Lower lobe of right lung (tissue), 2 donors: Measurements from ENCODE around the gene SNAI1. TPM values are rescaled to one million over a fixed set of nuclear protein-coding genes. Genes with fewer than 3 reads are reported as not detected.

Source experiments
- ATAC-seq, 2 donors: fragments of 200-7000 bp; cut with Tn5 transposase; one replicate each; pipeline ENCODE4 v1.9.1; 2020 to 2022; ENCODE audit warnings: mild to moderate bottlenecking in 2 of 2, moderate library complexity in 2 of 2
- DNase-seq: peaks from one replicate; pipeline ENCODE4 v3.0.0-alpha.2; 2020
- H3K27ac ChIP-seq: fragments of 200-600 bp; one replicate; pipeline ENCODE4 v1.8.0; 2022
- H3K27me3 ChIP-seq: fragments of 200-600 bp; one replicate; pipeline ENCODE4 v1.8.0; 2022; ENCODE audit warnings: low read depth
- H3K36me3 ChIP-seq: fragments of 200-600 bp; one replicate; pipeline ENCODE4 v1.8.0; 2022; ENCODE audit warnings: mild to moderate bottlenecking
- H3K4me1 ChIP-seq: fragments of 200-600 bp; one replicate; pipeline ENCODE4 v1.8.0; 2022
- H3K4me3 ChIP-seq: fragments of 200-600 bp; one replicate; pipeline ENCODE4 v1.8.0; 2022; ENCODE audit warnings: mild to moderate bottlenecking
- H3K9me3 ChIP-seq: fragments of 200-600 bp; one replicate; pipeline ENCODE4 v1.8.0; 2022
- intact Hi-C: fragments of 100-400 bp; cut with DNase I; formaldehyde crosslinking; loops from one replicate; pipeline ENCODE4 v1.11.0; 2022
- long read RNA-seq: library from polyadenylated mRNA; unstranded; transcript quantifications from one replicate; pipeline ENCODE4 v2.0.0, GENCODE V29; 2021
- total RNA-seq: library from RNA; stranded (reverse); fragmentation: NEBNext Ultra II Directional; extraction: Animal tissue kit (Norgen Biotek cat#: 25700); gene quantifications from one replicate; pipeline ENCODE4 v1.2.1, GENCODE V29; 2021
- TF ChIP-seq, protein P1 (sequence below): fragments of 200-600 bp; IDR thresholded peaks from one replicate; pipeline ENCODE4 v1.8.0; 2022; ENCODE audit warnings: antibody characterized with exemption, mild to moderate bottlenecking
- donor health status: DM: no; HTN: yes; CAD: no; lungs with severe emphysema.

Gene SNAI1
- 1.9 TPM for total RNA-seq
- long read RNA-seq, partial matches to known transcripts: 0 of 1 reads
- long read RNA-seq, other reads (novel, unspliced or antisense): 1 of 1 reads

DNA sequence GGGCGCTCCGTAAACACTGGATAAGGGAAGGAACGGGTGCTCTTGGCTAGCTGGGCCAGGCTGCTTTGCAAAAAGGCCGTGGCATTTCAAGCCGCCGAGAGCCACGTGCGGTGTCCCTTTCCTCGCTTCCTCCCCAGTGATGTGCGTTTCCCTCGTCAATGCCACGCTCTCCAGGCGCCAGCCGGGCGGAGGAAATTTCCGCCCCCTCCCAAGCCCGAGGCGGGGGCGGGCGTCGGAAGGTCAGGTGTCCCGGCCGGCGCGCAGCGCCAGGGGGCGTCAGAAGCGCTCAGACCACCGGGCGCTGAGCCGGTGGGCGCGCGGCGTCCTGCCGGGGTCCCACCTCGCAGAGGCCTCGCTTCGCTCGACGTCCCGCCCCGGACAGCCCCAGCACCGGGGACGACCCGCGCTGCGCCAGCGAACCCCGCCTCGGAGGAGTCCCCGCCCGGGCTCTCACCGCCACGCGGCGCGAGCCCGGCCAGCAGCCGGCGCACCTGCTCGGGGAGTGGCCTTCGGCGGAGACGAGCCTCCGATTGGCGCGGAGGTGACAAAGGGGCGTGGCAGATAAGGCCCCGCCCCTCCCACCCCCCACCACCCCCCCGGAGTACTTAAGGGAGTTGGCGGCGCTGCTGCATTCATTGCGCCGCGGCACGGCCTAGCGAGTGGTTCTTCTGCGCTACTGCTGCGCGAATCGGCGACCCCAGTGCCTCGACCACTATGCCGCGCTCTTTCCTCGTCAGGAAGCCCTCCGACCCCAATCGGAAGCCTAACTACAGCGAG is at the start of gene SNAI1:
Gene SNAI1 (plus strand): TSS at position 635 of the 777 bp plus-strand sequence. CDS start 80 bp downstream, at position 715.
- ATAC-seq (peak; percentile 93 to 95), DNase-seq (peak; percentile 83)
- peaks cover 48% of the 10 kb centered on the region for H3K4me1 ChIP-seq
- TF ChIP-seq, protein P1, sequence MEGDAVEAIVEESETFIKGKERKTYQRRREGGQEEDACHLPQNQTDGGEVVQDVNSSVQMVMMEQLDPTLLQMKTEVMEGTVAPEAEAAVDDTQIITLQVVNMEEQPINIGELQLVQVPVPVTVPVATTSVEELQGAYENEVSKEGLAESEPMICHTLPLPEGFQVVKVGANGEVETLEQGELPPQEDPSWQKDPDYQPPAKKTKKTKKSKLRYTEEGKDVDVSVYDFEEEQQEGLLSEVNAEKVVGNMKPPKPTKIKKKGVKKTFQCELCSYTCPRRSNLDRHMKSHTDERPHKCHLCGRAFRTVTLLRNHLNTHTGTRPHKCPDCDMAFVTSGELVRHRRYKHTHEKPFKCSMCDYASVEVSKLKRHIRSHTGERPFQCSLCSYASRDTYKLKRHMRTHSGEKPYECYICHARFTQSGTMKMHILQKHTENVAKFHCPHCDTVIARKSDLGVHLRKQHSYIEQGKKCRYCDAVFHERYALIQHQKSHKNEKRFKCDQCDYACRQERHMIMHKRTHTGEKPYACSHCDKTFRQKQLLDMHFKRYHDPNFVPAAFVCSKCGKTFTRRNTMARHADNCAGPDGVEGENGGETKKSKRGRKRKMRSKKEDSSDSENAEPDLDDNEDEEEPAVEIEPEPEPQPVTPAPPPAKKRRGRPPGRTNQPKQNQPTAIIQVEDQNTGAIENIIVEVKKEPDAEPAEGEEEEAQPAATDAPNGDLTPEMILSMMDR: peak; percentile 61
- H3K36me3 ChIP-seq: peaks cover 4% of the 10 kb centered on the region
- H3K27ac ChIP-seq: peak within 1 kb of the TSS; percentile 72
- no peaks in the 10 kb centered on the region for H3K27me3 ChIP-seq
- no peaks in the 10 kb centered on the region for H3K9me3 ChIP-seq
- H3K4me3 ChIP-seq: peak within 1 kb of the TSS; percentile 62
- intact Hi-C loops: no loop called here

DNA sequence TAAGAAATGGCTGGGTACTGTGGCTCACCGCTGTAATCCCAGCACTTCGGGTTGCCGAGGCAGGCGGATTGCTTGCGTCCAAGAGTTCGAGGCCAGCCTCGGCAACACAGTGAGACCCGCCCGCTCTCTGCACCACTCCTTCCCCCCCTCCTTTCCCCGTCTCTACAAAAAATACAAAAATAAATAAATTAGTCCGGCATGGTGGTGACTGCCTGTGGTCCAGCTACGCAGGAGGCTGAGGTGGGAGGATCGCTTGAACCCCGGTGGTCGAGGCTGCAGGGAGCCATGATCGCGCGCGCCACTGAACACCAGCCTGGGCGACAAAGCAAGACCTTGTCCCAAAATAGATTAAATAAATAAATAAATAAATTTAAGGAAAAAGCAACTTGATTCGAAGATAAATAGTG is 47.0 kb upstream of the SNAI1 start:
- TF ChIP-seq, protein P1: no peak
- DNase-seq: peak; percentile 51
- Histone ChIP-seq H3K4me1 (peaks cover 33% of the 10 kb centered on the region), H3K36me3 (peaks cover 15% of the 10 kb centered on the region), H3K27ac (peak overlapping the region; percentile 98), H3K9me3 (no peaks in the 10 kb centered on the region), H3K4me3 (peak overlapping the region; percentile 99), H3K27me3 (no peaks in the 10 kb centered on the region)
- ATAC-seq: peak; percentile 1
- intact Hi-C loops: no loop called here

DNA sequence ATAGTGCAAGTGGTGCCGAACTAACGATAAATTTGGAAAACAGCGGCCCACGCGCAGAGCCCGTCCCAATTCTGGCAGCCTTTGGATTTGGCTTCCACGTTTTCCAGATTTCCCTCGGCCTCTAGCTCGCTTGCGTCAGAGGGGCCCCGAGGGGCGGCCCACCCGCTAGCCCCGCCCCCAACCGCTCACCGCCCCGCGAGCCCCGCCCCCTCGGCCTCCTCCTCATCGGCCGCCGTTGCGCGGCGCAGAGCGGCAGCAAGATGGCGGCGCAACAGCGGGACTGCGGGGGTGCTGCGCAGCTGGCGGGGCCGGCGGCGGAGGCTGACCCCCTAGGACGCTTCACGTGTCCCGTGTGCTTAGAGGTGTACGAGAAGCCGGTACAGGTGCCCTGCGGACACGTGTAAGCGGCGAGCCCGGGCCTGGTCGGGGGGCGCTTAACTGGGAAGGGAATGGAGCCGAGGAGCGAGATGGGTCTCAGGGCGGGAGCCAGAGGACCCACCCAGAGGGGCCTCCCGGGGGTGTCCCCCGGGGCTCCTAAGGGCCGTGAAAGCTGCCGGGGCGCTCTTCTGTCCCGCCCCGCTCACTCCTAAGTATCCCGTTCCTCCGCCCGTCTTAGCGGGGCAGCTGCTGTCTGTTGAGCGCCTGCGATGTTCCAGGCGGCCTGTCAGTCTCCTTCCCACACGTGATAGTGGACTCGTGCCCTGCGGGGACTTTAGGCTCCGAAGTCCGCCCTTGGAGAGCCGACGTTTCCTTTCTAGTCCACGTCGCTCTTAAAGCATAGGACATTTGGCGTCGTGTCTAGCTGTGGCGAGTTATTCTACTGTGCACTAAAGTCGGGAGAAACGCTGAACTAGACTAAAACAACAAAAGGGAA is 46.4 kb upstream of the SNAI1 start, which contains the start of gene RNF114:
Gene RNF114 (plus strand): TSS at position 245 of the 874 bp plus-strand sequence. CDS start 16 bp downstream, at position 261.
- Histone ChIP-seq H3K27me3 (no peaks in the 10 kb centered on the region), H3K9me3 (no peaks in the 10 kb centered on the region), H3K27ac (peak within 1 kb of the TSS; percentile 98), H3K4me1 (peaks cover 33% of the 10 kb centered on the region), H3K4me3 (peak within 1 kb of the TSS; percentile 99), H3K36me3 (peaks cover 22% of the 10 kb centered on the region)
- intact Hi-C loops: no loop called here
- TF ChIP-seq, protein P1: peak; percentile 10
- peak; percentile 92 for DNase-seq
- peak; percentile 97 to 98 for ATAC-seq

DNA sequence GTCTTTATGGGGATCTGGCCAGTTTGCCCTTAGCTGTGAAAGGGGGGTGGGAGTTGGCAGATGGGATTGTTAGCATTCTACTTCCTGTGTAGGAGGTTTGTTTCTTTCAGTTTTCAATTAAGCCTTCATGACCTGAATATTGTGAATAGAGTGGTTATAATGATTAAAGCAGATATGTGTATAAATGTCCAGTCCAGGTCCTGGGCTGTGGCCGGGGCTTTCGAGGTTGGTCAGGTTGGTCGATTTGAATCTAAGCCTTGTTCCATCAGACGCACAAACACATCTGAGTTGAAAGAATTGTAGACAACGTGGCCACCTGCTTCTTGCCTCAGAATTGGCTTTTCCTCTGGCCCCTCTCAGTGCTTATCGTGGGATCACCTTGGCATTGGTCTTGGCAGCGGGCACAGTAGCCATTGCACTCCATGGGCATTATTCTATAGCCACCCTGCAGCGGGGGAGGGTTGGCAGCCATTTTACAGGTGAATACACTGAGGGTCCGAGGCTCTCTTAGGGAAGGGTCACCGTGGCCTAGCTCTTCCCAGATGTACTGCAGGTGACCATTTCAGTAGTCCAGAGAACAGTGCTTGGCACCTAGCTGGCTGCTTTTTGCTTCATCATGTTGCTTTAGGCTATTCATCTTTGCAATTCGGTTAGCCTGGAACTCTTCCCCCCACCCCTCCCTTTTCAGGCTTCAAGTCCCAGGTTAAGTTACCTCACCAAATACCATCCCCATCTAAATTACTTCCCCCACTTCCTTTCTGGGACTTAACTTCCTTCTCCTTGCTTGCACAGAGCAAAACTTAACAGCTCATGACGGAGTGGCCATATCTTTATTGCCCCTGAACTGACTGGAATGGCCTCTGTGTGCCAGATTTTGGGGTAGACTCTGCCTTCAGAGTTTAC is 45.5 kb upstream of the SNAI1 start:
- DNase-seq (no peak), ATAC-seq (peak; percentile 22 to 36)
- no peaks in the 10 kb centered on the region for H3K27me3 ChIP-seq
- peaks cover 30% of the 10 kb centered on the region for H3K36me3 ChIP-seq
- TF ChIP-seq, protein P1: no peak
- no peaks in the 10 kb centered on the region for H3K9me3 ChIP-seq
- H3K27ac ChIP-seq: peak overlapping the region; percentile 98
- peaks cover 40% of the 10 kb centered on the region for H3K4me1 ChIP-seq
- peak overlapping the region; percentile 99 for H3K4me3 ChIP-seq
- intact Hi-C loops: no loop called here
